DMS153 (cell line): Measurements from ENCODE around the gene ZFPL1.

Experiments
- DNase-seq: peaks from one replicate; lab custom pipeline; 2025; lab: John Stamatoyannopoulos, UW

ZFPL1 gene

DNA sequence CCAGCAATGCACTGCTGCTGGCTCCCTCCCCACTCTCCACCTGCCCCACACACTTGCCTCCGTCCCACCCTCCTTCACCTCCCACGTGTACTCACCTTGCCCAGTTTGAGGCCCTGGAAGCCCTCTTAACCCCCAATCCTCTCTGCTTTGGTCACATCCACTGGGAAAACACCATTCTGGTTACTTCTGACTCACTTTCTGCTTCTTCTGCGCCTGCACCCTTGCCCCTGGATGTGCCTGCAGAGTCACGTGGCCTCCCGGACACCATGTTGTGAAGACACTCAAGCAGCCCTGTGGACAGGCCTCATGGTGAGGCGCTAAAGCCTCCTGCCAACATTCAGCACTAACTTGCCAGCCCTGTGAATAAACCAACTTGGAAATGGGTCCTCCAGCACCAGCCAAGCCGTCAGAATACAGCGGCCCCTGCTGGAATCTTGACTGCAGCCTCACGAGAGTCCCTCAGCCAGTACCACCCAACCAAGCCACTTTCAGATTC lies 23.1 kb upstream of the ZFPL1 start:
- no peak for DNase-seq

DNA sequence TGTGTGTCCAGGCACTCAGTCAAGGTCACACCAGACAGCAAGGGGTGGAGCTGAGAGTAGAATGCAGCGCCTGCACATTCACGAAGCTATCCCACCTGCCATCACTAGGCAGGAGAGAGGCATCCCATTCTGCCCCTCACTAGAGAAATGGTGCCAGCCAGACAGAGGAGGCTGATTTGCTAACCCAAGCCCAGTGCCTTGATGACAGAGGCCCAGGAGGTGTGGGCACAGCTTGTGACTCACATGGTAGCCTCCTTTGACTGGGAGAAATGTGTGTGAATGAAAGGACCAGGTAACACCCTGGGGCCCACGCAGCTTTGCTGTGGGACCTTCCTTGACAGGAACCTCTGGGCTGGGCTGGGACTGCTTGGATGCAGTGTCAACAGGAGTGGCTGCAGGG lies 20.5 kb upstream of the ZFPL1 start:
- no peak for DNase-seq

DNA sequence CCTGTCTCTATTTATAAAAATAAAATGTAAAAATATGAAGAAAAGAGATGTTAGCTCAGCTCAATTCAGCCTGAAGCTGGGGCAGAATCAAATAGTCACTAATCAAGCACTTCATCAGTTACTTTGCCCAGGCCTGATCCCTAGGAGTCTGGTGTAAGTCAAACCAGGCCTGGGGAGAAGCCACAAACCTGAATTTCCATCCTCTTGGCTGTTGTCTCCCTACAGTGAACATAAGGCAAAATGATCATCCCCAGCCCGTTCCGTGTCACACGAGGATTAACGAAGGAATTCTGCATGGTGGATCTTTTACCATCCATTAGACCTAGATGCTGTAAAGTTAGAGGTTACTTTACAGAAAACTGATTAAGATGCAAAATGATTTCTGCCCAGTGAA lies 19.2 kb upstream of the ZFPL1 start:
- DNase-seq, result no peak

DNA sequence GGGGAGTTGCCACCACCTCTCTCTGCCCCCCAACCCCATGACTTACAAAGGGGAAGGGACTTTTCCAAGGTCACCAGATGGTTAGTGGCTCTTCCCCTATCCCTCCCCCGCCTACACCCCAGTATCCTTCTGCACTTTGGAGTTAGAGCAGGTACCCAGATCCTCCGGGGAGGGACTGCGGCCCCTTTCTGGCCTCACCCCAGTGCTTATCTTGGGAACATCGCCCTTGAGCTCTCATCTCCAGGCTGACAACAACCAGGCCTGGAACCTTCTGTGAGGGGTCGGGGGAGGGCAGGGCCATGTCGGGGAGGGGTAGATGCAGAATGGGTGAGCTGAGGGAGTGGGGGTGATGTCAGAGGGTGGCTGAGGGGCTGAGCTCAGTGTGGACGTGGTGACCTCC lies 18.2 kb upstream of the ZFPL1 start:
- no peak for DNase-seq

DNA sequence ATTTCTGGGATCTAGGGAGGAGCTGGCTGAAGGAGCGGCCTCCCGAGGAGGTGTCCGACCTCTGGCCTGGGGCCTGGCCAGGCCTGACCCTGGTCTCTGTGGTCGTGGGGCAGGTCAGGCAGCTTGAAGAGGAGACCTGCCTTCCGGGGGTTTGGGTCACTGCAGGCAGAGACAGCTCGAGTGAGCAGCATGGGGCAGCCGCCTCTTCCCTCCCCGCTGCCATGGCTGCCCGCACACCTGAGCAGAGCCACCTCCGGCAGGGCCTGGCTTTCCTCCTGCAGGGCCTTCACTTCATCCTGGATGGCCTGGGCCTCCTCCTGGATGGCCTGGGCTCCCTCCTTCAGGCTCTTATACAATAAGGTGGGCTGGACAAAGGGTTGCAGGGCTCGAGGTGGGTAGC lies 17.7 kb upstream of the ZFPL1 start:
- no peak for DNase-seq

DNA sequence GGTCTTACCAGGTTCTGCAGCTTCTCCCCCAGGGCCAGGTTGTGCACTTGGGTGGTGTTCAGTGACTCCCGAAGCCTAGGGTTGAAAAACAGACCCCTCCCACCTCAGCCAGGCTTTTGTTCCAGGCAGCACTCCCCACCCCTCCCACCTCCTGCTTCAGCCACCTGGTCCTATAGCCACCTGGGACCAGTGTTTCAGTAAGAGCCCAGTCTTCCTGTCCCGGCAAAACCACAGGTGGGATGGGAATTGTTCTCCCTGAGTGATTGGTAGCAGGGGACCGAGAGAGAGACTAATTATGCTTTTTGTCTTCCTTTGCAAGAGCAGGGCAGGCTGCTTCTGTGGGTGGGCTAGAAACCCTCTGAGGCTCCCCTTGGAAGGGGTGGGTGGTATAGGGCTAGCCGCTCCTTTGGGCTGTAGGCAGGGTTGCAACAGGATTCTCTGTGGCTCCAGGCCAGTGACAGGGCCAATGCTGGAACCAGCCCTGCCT lies 17.2 kb upstream of the ZFPL1 start:
- DNase-seq, result peak; percentile 47

DNA sequence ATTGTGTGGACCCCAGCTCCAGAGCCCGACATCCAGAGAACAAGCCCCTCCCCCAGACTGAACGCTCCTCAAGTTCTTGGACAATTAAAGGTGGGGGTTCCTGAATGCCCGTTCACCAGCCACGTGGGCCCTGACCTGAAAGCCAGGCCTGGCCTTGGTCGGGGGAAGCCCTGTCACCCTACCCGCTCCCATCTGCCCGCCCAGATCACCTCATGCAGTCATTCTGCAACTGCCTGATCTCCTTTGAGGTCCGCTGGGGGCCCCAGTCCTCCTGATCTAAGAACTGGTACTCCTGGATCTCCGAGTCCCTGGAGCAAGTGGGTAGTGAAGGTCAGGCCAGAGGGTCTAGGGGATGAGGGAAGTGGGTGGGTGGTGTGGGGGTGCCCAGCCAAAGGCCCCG lies 16.6 kb upstream of the ZFPL1 start:
- no peak for DNase-seq

DNA sequence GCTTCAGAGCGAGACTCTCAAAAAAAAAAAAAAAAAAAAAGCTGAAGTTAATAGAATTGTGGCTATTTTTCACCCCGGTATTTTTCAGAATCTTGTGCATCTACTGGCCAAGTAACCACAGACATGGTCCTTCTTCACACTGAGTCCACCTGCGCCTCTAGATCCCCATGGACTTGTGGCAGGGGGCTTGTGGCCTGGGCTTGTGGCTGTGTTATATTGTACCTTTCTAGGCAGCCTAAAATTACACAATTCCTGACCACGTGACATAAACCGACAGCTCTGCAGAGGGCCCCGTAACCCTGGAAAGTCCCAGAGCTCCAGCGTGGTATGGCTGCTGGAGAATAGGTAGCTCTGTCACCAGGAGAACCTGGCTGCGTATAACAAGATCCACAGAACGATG lies 14.8 kb upstream of the ZFPL1 start:
- no peak for DNase-seq

DNA sequence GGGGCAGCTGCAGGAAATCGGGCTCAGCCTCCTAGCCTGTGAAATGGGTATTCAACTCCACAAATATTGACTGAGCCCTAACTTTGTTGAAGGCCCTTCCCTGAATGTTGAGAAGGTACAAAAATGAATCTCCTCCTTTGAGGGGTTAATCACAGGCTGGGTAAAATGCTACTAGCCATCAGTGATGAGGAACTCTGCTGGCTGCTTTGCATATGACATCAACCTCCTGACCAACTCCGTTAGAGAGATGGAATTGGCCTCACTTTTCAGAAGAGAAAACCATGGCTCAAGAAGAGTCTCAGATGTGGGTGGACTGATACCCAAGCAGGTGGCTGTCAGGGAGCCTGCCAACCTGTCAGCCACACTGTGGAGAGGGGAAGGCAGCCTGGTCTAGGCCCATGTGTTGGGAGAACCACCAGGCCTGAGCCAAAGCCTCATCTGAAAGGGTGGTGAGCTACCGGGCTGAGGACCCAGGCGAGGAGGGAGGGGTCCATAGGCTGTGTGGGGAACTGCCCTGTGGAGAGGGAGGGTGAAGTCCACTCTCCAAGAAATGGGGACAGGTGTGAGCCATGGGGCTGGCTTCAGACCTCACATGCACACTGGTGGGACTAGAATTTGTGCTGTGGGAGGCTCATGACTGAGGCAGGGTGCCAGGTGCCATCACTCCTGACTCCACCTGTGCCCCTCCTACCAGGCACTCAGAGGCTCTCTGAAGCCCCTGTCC lies 12.0 kb upstream of the ZFPL1 start:
- no peak for DNase-seq

DNA sequence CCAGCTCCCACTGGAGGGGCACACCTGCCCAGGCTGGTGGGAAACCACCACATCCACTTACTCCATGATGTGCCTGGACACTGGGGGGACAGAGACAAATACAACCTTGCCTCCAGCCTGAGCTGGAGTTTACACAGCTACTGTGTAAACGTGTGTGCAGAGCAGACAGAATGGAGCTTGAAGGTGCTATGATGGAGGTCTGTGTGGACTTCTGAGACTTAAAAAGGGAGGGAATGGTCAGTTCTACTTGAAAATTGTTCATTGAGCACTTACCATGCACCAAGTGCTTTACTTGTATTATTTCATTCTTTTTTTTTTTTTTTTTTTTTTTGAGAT lies 11.4 kb upstream of the ZFPL1 start:
- no peak for DNase-seq

DNA sequence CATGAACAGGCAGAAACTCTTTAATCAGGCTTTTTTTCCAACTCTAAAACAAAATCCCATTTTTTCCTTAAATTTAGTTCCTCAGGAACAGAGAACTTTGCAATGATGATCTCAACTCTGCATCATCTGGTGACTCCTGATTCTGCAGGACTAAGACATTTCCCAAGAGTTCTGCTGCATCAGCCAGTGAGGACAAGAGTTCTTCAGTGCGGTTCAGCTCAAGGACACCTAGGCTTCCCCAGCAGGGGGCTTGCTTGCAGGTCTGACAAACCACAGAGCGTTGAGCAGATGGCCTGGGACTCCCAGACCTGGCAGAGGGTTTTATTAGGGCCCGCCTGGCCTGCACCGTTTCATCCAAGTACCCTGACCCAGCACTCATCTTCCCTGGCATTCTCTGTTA lies 6.6 kb upstream of the ZFPL1 start:
- no peak for DNase-seq

DNA sequence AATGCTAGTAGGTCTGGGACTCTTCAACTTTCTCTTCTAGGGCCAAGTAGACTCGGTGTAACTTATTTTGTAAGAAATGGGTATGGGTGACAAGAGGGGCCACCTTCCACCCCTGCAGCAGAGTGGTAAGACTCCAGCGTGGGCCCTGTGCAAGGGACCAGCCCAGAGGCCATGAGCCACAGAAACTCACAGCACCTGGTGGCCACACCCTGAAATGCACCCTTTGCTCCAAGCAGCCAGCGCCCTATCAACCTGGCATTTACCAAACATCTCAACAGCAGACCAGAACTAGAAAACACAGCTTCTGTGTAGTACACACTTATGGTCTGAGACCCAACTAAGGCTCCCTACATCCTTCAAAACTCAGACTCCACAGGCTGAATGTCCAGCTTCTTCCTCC lies 5.9 kb upstream of the ZFPL1 start:
- peak; percentile 13 for DNase-seq

DNA sequence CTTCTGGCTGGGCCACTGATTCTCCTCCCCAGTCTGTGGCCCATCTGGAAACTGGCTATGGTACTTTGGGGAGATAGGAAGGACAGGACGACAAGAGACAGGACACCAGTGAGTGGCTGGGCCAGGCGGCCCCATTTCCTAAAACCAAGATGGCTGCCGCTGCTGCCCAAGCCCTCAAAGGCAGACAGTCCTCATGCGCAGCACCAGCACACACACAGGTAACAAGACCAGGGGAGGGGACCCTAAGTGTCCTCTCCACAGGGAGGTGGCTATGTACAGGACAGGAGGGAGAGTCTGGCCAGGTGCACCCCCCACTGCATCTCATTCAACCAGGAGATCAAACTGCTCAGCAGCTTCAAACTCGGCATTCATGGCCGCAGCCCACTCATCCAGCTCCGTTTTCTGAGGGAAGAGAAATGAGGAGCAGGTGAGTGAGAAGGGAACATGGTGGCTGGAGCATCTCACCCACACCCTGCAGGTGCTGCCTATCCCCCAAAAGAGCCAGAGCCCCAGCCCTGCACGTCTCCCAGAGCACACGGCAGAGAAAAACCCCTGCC lies 5.2 kb upstream of the ZFPL1 start:
- no peak for DNase-seq

DNA sequence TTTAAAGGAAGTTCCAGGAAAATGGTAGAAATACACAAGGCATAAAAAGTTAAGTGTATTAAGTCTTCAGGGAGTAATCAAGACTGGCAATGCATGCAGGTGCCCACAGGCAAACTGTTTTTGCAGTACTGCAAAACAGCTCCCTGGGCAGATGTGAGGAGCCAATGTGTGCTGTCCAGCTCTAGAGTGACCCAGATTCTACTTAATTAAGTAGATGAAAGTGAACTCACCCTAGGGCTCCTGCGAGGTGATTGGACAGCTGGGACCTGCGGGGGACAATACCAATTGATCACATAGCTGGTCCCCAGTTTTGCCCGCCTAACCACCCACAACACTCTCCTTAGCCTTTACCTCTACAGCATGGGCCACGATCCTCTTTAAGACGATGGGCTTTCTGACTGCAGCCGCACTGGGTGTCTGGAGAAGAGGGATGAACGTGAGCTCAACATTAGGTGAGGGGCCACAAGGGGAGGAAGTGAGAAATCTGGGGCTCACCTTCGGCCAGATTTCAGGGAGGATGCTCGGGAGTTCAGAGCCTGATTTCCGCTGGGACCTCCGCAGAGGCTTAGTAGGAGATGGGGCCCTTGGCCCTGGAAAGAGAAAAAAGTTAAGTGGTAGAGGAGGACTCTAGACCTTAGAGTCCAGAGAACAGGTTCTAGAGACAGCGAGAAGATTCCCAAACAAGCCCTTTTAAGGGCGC lies 738 bp upstream of the ZFPL1 start:
- DNase-seq, result no peak

DNA sequence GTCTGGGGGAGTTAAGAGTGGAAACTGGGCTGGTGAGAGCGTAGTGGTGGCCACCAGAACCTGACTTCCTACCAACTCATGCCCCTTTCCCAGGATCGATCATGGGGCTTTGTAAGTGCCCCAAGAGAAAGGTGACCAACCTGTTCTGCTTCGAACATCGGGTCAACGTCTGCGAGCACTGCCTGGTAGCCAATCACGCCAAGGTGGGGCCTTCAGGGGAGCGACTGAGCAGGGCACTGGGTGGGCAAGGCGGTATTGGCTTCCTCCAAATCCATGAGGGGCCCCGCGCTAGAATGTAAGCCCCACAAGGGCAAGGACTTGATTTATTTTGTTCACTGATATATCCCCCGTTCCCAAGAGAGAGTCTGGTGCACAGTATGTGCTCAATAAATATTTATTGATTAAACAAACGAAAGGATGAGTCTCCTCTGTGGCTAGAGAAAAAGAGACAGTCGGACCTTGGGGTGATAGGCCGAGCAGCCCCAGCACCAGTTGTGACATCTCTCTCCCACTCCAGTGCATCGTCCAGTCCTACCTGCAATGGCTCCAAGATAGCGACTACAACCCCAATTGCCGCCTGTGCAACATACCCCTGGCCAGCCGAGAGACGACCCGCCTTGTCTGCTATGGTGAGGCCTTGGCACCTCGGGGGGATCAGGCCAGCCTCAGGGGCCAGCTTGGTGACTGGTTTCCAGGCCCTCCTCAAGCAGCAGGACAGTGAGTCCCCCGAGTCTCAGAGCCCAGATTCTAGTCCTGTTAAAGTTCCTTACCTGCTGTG lies 765 bp downstream of the ZFPL1 start:
- no peak for DNase-seq

DNA sequence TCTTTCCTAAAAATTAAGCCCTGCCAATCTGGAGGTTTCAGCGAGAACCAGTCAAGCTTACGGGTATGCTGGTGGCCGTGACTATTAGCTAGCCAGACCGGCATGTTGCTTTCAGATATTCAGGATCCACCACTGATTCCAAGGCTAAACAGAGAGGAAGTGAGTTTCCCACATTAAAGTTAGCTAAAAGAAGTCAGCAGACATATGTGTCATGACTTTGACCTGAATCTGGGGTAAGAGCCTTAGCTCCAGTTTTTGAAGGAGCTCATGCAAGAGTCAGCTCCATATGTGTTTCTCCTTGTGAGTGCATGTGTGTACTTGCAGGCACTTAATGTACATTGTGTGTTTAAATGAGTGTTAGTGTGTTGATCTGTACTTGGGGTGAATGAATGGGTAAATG lies 1.4 kb downstream of the ZFPL1 start:
- DNase-seq, result no peak

DNA sequence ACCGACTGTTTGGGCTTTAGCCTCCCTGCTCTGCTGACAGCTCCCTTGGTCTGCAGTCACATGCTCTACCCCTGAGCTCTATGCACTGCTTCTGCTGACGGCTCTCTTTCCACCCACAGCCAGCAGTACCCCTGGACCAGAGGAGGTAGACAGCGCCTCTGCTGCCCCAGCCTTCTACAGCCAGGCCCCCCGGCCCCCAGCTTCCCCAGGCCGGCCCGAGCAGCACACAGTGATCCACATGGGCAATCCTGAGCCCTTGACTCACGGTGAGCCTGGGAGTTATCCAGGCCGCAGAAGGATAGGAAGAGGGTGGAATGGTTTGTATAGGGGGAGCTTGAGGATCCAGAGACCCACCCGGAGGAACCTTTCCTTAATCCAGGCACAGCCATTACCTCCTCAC lies 2.8 kb downstream of the ZFPL1 start:
- no peak for DNase-seq

DNA sequence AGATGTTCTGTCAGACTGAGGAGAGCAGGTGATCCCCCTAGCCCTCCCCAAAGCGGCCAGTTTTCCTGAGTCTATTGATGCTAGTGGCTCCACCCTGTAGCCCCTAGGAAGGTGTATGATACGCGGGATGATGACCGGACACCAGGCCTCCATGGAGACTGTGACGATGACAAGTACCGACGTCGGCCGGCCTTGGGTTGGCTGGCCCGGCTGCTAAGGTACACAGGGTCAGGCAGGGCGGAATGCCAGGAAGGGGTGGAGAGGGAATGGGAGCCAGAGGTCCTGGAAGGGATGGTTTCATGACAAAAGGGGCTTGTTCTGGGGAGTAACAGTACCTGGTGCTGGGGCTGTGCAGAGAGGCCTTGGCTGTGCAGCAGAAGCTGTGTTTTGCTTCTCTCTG lies 3.2 kb downstream of the ZFPL1 start:
- DNase-seq, result no peak

DNA sequence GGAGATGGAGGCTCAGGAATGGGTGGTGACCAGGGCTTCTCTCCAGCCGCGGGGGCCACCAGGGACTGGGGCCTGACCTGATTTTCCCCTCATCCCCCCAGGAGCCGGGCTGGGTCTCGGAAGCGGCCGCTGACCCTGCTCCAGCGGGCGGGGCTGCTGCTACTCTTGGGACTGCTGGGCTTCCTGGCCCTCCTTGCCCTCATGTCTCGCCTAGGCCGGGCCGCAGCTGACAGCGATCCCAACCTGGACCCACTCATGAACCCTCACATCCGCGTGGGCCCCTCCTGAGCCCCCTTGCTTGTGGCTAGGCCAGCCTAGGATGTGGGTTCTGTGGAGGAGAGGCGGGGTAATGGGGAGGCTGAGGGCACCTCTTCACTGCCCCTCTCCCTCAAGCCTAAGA lies 3.8 kb downstream of the ZFPL1 start:
- no peak for DNase-seq

DNA sequence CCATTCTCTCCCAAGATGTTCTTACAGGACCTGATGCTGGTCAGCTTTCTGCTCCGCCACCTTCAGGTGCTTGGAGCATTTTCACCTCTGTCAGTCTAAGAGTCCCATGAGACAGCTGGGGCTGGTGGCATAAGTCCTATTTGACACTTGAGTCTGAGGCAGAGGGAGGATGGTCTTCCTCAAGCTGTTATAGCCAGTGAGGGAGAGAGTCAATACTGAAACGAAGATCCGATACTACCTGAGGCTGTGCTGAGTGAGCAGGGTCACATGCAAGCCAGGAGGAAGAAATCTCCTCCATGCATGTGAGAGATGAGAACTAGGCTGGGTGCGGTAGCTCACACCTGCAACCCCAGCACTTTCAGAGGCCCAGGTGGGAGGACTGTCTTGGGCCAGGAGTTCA lies 5.6 kb downstream of the ZFPL1 start:
- DNase-seq, result no peak

DNA sequence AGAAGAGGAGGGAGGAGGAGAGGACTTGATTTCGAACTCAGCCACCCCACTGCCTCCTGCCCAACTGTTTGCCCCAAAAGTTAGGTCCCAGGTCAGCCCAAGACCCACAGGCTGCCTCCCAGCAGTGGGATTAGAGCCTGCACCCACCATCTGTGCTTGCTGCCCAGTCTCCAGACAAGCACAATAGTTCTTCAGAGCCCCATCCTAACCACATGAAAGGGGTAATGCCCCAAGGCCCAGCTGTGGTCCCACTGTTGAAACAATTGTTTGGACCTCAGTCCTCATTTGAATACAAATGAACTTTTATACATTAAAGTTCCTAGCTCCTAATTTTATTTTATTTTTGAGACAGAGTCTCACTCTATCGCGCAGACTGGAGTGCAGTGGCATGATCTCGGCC lies 6.6 kb downstream of the ZFPL1 start:
- no peak for DNase-seq

DNA sequence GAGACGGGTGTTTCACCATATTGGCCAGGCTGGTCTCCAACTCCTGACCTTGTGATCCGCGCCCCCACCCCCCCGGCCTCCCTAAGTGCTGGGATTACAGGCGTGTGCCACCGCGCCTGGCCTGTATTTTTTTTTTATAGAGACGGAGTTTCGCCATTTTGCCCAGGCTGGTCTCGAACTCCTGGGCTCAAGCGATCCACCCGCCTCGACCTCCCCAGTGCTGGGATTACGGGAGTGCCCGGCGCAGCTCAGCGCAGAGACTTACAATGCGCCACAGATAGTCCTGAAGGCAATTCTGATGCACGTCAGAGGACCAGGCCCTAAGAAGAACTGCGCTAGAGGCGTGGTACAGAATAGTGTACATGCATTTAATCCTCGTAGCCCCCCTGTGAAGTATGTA lies 11.4 kb downstream of the ZFPL1 start:
- no peak for DNase-seq
